ENCODE data around the gene HINFP. TPM values are rescaled to one million over a fixed set of nuclear protein-coding genes. Genes with fewer than 3 reads are reported as not detected.

The HINFP gene, protein sequence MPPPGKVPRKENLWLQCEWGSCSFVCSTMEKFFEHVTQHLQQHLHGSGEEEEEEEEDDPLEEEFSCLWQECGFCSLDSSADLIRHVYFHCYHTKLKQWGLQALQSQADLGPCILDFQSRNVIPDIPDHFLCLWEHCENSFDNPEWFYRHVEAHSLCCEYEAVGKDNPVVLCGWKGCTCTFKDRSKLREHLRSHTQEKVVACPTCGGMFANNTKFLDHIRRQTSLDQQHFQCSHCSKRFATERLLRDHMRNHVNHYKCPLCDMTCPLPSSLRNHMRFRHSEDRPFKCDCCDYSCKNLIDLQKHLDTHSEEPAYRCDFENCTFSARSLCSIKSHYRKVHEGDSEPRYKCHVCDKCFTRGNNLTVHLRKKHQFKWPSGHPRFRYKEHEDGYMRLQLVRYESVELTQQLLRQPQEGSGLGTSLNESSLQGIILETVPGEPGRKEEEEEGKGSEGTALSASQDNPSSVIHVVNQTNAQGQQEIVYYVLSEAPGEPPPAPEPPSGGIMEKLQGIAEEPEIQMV
- 10 to 100 TPM; 31.5 to 44.4 (median 36.4) TPM for polyA plus RNA-seq (ENCODE audit: insufficient read depth in 1 of 5, insufficient read length in 5 of 5, low replicate concordance in 1 of 5)
- long read RNA-seq, donor 1, partial matches to known transcripts, result 0 of 2 reads
- long read RNA-seq, donor 1, other reads (novel, unspliced or antisense), result 0 of 2 reads
- long read RNA-seq, donor 2, partial matches to known transcripts, result 0 of 3 reads
- long read RNA-seq, donor 2, other reads (novel, unspliced or antisense), result 0 of 3 reads
- long read RNA-seq, donor 3, partial matches to known transcripts, result 0 of 3 reads
- long read RNA-seq, donor 3, other reads (novel, unspliced or antisense), result 0 of 3 reads
- long read RNA-seq, donor 4, partial matches to known transcripts, result 7 of 11 reads
- long read RNA-seq, donor 4, other reads (novel, unspliced or antisense), result 0 of 11 reads
- long read RNA-seq, donor 5, transcript HINFP-201 (10 exons, 3,163 nt), result major isoform, 5 of 5 reads
- long read RNA-seq, donor 5, partial matches to known transcripts, result 0 of 5 reads
- long read RNA-seq, donor 5, other reads (novel, unspliced or antisense), result 0 of 5 reads
- long read RNA-seq, donor 6, partial matches to known transcripts, result 0 of 4 reads
- long read RNA-seq, donor 6, other reads (novel, unspliced or antisense), result 0 of 4 reads
- long read RNA-seq, donor 7, partial matches to known transcripts, result 0 of 3 reads
- long read RNA-seq, donor 7, other reads (novel, unspliced or antisense), result 0 of 3 reads
- long read RNA-seq, donor 8, result 0 reads

DNA sequence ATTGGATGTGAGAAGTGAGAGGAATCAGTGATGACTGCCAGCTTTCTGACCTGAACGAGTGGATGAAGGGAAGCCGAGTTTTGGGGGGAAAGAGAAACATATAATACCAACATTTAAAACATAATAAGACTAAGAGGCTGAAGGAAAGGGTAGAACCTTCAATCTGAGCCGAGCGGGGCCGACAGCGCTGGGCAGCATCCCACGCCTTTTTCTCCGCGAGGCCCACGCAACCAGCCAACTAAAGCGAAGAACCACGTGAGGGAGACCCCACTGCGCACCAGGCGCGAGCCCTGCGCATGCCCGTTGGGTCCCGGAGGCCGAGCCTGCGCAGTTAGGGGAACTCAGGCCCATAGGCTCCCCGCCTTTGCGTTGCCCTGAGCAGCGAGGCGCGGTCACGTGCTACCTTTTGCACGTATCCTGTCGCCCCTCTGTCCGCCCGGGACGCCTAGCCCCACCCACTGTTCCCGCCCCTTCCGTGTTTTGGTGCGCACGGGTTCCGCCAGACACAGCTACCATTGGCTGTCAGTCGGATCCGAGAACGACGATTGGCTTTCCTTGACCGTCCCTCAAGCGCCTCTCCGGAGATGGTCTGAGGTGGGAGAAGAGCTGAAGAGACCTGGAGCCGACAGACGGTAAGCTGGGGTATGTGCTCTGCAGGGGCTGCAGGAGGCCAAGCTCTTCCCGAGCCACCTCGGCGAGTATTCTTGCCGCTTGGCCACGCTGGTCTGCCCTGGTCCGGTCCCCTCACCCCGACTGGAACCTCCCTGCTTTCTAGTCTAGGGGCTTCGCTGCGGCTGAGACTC lies at the start of gene HINFP:
Gene HINFP (plus strand): TSS at position 573 of the 803 bp plus-strand sequence. CDS start 5,365 bp downstream, outside the sequence.
- DNase-seq, result peak; percentile 97 to 99

DNA sequence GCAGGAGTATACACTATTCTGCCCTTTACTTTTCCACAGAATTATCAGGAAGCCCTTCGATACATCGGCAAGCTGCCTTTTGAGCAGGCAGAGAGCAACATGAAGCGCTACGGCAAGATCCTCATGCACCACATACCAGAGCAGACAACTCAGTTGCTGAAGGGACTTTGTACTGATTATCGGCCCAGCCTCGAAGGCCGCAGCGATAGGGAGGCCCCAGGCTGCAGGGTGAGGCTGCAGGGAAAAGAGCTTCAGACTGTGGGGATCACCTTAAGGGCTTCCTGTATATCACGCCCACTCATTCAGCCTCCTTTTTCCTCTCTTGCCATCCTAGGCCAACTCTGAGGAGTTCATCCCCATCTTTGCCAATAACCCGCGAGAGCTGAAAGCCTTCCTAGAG lies 43.5 kb upstream of the HINFP start:
- DNase-seq, result no peak

DNA sequence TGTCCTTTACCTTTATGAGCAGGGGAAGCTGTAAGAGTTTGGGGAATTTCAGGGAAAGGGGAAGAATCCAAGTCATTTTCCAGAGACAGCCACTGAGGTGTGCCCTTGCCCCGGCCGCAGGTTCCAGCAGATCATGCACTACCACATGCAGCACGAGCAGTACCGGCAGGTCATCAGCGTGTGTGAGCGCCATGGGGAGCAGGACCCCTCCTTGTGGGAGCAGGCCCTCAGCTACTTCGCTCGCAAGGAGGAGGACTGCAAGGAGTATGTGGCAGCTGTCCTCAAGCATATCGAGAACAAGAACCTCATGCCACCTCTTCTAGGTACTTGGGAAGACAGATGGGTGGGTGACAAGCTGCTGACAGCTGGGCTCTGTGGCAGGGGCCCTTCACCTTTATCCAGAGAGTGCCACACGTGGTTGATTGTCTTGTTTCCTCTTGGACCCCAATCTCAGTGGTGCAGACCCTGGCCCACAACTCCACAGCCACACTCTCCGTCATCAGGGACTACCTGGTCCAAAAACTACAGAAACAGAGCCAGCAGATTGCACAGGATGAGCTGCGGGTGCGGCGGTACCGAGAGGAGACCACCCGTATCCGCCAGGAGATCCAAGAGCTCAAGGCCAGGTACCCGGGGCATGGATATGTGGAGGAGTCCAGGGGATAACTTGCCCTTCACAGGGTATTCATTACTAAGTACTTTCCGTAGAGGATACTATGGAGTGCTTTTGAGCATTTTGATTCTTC lies 42.5 kb upstream of the HINFP start:
- no peak for DNase-seq

DNA sequence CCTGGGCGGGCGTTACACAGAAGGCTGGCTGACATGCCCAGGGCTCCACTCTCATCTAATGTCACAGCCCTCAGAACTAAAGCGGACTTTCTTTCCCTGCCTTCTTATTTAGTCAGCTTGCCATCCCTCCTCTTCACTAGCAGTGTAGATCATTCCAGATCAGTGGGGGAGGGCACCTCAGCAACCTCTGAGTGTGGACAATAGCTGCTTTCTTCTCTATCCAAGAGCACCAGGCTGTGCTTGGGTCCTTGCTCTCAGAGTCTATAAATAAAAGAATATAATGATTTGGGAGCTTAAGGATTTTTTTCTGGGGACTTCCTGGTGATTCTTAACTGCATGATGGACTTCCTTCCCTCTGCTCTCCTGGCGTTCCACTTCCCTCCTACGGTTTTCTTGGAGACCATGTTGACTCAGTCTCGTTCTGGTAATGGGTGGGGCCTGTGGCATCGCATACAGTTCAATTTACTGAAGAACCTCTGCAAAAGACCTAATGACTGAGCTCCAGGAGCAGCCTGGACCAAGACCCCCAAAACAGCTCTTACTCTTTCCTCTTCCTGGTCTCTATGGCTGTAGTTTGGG lies 39.6 kb upstream of the HINFP start:
- no peak for DNase-seq

DNA sequence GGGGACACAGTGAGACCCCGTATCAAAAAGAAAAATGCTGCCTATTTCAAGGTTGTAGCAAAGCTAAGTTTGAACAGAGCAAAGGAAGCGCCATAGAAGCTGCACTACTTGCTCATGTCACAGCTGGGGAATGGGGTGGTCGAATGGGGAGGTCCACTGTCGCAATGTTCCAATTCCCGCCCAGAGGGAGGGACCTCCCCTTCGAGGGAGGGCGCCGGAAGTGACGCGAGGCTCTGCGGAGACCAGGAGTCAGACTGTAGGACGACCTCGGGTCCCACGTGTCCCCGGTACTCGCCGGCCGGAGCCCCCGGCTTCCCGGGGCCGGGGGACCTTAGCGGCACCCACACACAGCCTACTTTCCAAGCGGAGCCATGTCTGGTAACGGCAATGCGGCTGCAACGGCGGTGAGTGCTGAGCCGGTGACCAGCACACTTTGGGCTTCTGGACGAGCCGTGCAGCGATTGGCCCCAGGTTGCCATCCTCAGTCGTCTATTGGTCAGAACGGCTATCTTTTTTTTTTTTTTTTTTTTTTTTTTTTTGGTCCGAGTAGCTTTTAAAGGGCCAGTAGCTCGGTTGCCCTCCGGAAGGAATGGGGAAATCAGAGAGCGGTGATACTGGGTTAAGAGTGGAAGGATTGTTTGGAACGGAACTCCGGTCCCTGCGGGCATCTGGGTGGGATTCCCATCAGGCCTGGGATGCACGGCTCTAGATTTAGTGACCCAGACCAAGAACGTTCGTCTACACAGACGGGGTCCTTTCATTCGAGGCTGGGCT lies 36.5 kb upstream of the HINFP start, which contains the start of gene HMBS:
Gene HMBS (plus strand): TSS at position 219 of the 774 bp plus-strand sequence. CDS start 153 bp downstream, at position 372.
- DNase-seq, result peak; percentile 98

DNA sequence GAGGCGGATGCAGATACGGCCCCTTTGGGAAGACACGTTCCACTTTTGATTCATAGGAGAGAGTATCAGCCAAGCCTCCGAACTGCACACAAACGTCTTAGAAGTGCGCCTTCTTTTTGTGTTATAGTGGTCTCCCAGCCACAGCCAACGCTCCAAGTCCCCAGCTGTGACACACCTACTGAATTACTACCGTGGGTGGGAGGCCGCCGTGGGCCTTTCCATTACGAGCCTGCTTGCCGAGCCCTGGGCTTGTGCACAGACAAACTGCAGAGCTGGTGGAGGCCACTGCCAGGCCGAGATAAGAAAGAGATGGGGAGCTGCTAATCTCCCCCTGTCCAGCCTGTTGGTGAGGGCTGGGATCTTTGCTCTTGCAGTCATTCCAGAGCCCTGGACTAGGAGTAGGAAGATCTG lies 35.9 kb upstream of the HINFP start:
- no peak for DNase-seq

DNA sequence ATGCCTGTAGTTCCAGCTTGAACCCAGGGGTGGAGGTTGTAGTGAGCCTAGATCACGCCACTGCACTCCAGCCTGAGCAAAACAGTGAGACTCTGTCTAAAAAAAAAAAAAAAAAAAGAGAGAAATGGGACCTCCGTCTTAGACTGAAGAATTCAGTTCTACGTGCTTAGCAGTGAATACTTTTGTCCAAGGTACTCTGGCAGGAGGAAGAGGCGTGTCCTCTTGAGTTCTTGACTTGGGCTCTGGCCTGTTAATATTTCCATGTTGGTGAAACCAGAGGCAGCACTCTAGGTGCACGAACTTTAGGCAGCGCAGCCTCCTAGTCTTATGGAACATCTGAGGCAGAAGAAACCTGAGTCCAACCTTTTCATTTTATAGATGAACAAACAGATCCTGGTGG lies 34.3 kb upstream of the HINFP start:
- peak in 1 of 2 donors; percentile 36 for DNase-seq

DNA sequence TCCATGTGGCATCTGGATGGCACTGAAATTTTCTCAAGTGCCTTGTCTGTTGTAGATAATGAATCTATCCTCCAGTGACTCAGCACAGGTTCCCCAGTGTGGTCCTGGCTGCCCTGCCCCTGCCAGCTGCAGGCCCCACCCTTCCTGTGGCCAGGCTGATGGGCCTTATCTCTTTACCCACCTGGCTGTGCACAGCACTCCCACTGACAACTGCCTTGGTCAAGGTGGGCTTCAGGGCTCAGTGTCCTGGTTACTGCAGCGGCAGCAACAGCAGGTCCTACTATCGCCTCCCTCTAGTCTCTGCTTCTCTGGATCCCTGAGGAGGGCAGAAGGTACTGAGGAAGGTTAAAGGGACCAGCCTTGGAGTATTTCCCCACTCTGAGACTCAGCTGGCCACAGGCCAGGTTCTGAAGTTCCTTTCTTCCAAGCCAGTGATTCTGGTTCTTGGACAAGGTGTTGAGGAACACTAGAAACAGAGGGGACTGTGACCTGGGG lies 33.6 kb upstream of the HINFP start:
- DNase-seq, result no peak

DNA sequence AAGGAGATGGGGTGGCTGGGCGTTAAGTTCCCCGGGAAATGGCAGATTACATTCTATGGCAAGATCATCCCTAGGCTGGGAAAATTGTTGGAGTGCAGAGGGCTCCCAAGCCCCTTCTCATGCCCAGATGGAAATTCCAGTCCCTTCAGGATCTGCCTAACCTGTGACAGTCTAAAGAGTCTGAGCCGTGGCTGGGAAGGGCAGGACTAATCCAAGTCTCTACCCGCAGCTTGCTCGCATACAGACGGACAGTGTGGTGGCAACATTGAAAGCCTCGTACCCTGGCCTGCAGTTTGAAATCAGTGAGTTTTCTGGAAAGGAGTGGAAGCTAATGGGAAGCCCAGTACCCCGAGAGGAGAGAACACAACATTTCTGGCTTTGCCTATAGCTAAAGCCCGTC lies 33.0 kb upstream of the HINFP start:
- DNase-seq, result no peak

DNA sequence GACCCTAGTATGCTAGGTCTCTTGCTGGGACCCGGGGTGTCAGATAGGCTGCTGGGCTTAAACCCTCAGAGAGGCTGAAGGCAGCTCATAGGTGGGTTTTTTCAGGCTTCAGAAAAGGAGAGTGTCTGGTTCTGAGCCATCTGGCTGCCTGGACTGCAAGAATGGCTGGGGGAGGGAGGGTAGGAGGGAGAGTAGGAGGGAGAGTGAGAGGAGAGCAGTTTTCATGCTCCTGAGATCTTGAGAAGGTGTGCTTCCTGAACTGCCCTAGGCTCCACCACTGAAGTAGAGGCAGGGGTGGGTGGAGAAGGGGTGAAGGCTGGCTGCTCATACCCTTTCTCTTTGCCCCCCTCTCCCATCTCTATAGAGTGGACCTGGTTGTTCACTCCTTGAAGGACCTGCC lies 32.1 kb upstream of the HINFP start:
- DNase-seq, result no peak

DNA sequence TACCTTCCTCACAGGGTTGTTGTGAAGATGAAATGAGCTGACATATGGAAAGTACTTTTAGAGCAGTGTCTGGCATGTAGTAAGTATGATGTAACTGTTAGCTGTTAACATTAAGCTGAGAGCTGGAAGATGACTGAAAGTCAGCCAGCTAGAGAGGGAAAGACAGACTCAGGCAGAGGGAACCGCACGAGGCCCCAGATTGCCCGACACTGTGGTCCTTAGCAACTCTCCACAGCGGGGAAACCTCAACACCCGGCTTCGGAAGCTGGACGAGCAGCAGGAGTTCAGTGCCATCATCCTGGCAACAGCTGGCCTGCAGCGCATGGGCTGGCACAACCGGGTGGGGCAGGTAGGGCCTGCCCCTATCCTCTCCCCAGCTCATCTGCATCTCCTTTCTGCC lies 30.2 kb upstream of the HINFP start:
- DNase-seq, result peak in 1 of 2 donors; percentile 50

DNA sequence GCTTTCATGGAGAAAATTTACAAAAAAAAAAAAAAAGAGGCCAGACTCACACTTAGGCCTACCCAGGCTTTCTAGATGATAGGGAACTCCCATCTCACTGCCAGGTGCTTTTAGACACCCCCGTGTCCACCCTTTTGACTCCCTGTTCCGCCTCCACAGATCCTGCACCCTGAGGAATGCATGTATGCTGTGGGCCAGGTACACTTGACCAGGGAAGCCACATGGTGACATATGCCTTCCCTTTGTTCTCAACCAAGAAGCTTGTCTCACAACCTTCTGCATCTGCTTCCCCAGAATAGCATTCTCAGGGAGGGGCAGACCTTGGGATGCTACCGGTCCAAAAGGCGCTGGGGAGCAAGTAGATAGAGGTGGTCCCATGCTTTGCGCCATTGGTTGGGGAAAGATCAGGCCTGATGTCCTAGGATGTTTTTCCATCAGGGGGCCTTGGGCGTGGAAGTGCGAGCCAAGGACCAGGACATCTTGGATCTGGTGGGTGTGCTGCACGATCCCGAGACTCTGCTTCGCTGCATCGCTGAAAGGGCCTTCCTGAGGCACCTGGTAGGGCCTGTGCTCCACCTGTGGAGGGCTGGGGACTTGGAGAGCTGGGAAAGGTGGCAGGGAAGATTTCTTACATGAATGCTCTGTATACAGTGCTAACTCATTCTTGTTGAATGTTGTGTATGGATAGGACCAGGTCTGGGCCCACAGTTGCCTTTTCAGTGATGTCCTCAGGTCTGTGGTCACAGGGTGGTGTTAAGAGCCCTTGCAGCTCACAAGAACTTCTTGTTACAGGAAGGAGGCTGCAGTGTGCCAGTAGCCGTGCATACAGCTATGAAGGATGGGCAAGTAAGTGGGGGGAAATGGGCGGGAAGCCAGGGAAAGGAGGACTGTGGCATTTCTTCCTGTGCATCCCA lies 29.2 kb upstream of the HINFP start:
- no peak for DNase-seq

DNA sequence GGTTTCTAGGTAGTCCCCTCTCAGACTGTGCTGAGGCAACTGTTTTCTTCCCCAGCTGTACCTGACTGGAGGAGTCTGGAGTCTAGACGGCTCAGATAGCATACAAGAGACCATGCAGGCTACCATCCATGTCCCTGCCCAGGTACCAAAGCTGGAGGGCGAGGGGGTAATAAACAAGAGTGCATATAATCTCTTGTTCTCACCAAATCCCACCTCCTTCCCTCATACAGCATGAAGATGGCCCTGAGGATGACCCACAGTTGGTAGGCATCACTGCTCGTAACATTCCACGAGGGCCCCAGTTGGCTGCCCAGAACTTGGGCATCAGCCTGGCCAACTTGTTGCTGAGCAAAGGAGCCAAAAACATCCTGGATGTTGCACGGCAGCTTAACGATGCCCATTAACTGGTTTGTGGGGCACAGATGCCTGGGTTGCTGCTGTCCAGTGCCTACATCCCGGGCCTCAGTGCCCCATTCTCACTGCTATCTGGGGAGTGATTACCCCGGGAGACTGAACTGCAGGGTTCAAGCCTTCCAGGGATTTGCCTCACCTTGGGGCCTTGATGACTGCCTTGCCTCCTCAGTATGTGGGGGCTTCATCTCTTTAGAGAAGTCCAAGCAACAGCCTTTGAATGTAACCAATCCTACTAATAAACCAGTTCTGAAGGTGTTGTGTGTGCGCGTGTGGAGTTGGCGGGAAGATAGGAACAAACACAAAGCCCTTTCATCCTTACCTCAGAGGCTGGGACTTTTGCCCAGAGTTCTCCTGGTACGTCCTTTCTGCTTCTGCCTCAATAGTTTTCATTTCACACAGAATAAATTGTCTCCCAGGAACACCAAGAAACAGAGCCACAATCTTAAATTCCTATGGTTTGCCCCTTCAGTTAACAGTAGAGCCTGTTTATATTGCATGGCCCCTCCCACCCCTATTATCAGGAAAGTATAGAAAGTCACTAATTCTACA lies 28.2 kb upstream of the HINFP start:
- no peak for DNase-seq

DNA sequence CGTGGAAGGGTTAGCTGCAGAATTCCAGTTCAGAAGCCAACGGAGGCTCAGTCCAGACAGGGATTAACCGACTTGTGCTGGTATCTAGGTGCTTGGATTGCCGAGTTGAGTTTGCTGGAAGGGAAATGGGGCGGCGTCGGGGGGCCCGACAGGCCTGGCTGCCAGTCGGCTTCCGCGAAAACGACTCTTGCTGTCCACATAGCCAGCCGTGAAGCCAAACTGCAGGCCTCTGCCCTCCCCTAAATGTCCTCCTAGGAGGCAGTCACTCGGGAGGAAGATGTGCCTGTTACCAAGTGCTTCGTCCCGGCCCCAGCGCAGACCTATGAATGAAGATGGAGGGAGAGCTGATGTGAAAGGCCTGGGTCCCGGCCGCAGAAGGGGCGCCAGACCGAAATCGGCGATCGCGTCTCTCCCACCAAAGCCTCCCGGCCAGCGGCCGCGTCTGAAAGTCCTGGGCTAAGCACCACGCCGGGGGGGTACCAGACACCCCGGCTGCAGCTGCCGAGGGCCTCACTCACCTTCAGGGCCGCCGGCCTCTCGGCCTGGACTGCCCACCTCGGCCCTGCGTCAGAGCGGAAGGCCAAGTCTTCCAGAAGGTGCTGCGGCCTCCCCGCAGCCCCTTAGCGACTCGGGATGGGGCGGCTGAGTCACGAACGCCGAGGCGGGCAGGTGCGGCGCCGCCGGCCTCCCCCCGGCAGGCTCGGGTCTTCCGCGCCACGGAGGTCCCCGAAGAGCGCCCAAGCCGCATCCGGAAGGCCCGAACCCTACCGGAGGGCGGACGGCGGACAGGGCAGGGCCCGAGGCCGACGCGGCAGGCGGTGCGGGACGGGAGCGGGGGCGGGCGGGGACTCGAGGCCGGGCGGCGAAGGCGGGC lies 27.2 kb upstream of the HINFP start:
- no peak for DNase-seq

DNA sequence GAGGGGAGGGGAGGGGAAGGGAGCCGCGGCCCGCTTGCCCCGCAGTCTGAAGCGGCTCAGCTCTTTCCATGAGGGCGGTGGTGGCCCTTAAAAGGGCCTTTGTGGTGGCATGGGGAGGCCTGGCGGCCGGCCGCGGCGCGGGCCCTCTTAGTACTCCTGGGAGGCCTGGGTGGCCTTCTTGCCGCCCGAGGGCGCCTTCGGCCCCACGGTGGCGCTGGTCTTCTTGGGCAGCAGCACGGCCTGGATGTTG lies 26.6 kb upstream of the HINFP start:
- peak; percentile 75 to 80 for DNase-seq
